Mucosa of descending colon (tissue), 3 donors: Measurements from ENCODE around the gene IL17C. TPM values are rescaled to one million over a fixed set of nuclear protein-coding genes. Genes with fewer than 3 reads are reported as not detected.

Source experiments
- ATAC-seq: fragments of 200-7000 bp; cut with Tn5 transposase; one replicate; pipeline ENCODE4 v1.9.1; 2020; ENCODE audit warnings: mild to moderate bottlenecking, moderate library complexity
- DNase-seq, 3 donors: peaks; one replicate each; pipeline ENCODE4 v3.0.0-alpha.2; 2020
- H3K36me3 ChIP-seq: fragments of 200-600 bp; one replicate; pipeline ENCODE4 v1.8.0; 2021; ENCODE audit warnings: low read depth, mild to moderate bottlenecking
- H3K4me1 ChIP-seq: fragments of 200-600 bp; one replicate; pipeline ENCODE4 v1.8.0; 2021; ENCODE audit warnings: low read depth, mild to moderate bottlenecking
- H3K4me3 ChIP-seq: fragments of 200-600 bp; one replicate; pipeline ENCODE4 v1.8.0; 2021; ENCODE audit warnings: mild to moderate bottlenecking
- H3K9me3 ChIP-seq: fragments of 200-600 bp; one replicate; pipeline ENCODE4 v1.8.0; 2021; ENCODE audit warnings: mild to moderate bottlenecking
- intact Hi-C, 2 donors: fragments of 100-400 bp; cut with DNase I in 1 of 2; cut with micrococcal nuclease in 1 of 2; formaldehyde crosslinking; loops; one replicate each; pipeline versions ENCODE4 v1.11.0 to v1.11.1; 2022; cut with DNase I, micrococcal nuclease
- total RNA-seq, 3 donors: library from RNA; stranded (reverse); fragmentation: NEBNext Ultra II Directional in 2 of 3; extraction: Animal tissue kit (Norgen Biotek cat#: 25700) in 2 of 3; gene quantifications; one replicate each; pipeline versions ENCODE4 v1.2.1 to v1.2.4, GENCODE V29; 2021 to 2023
- TF ChIP-seq, protein P1 (sequence below): fragments of 200-600 bp; IDR thresholded peaks from one replicate; pipeline ENCODE4 v1.8.0; 2022; ENCODE audit warnings: antibody characterized with exemption, mild to moderate bottlenecking
- donor health status: DM: no; HTN: no; CAD: no; lungs with moderate emphysema.
- donor health status: DM: no; HTN: no; CAD: no.
- donor health status: DM: no; HTN: yes; CAD: no.

The IL17C gene
- total RNA-seq, 3 donors from 2014 or later: not detected

- ATAC-seq (peak; percentile 33), DNase-seq (peak in 1 of 3 donors; percentile 41)
- TF ChIP-seq, protein P1, sequence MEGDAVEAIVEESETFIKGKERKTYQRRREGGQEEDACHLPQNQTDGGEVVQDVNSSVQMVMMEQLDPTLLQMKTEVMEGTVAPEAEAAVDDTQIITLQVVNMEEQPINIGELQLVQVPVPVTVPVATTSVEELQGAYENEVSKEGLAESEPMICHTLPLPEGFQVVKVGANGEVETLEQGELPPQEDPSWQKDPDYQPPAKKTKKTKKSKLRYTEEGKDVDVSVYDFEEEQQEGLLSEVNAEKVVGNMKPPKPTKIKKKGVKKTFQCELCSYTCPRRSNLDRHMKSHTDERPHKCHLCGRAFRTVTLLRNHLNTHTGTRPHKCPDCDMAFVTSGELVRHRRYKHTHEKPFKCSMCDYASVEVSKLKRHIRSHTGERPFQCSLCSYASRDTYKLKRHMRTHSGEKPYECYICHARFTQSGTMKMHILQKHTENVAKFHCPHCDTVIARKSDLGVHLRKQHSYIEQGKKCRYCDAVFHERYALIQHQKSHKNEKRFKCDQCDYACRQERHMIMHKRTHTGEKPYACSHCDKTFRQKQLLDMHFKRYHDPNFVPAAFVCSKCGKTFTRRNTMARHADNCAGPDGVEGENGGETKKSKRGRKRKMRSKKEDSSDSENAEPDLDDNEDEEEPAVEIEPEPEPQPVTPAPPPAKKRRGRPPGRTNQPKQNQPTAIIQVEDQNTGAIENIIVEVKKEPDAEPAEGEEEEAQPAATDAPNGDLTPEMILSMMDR: no peak
- Histone ChIP-seq H3K9me3 (no peaks in the 10 kb centered on the region), H3K4me1 (peaks cover 31% of the 10 kb centered on the region), H3K4me3 (no peak overlapping the region), H3K36me3 (peaks cover 13% of the 10 kb centered on the region)
- intact Hi-C loops: no loop called here
Observed at GRCh38 chr16:88619859-88620815, 18.2 kb upstream of the IL17C start.

GRCh38 chr16:88622125-88622524, 16.2 kb upstream of the IL17C start:
- Histone ChIP-seq H3K4me1 (peaks cover 14% of the 10 kb centered on the region), H3K9me3 (no peaks in the 10 kb centered on the region), H3K36me3 (peaks cover 13% of the 10 kb centered on the region), H3K4me3 (no peak overlapping the region)
- DNase-seq (no peak), ATAC-seq (no peak)
- intact Hi-C loops: no loop called here
- TF ChIP-seq, protein P1: no peak

- no peak for ATAC-seq
- Histone ChIP-seq H3K4me3 (no peak overlapping the region), H3K36me3 (peaks cover 13% of the 10 kb centered on the region), H3K4me1 (peaks cover 7% of the 10 kb centered on the region), H3K9me3 (no peaks in the 10 kb centered on the region)
- intact Hi-C loops: no loop called here
- TF ChIP-seq, protein P1: no peak
- no peak for DNase-seq
Observed at GRCh38 chr16:88622866-88623265, 15.5 kb upstream of the IL17C start.

DNA sequence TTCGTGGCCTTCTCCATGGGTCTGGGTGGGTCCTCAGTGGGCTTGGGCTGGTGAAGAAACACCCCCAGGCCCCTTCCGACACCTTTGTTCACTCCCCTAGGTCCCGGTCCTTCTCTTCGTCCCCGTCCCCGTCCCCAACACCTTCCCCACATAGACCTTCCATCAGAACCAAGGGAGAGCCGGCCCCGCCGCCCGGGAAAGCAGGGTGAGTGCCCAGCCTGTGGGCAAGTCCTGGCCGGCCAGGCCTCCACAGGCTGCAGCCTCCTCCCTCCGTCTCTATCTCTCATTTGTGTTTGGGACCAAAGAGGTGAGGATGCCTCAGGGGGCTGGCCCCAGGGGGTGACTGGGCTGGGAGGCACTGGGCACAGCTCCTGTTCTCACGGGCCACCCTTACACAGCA, 14.5 kb upstream of the IL17C start:
- TF ChIP-seq, protein P1: no peak
- Histone ChIP-seq H3K4me1 (no peaks in the 10 kb centered on the region), H3K4me3 (no peak overlapping the region), H3K9me3 (no peaks in the 10 kb centered on the region), H3K36me3 (peaks cover 13% of the 10 kb centered on the region)
- ATAC-seq: no peak
- DNase-seq: no peak
- intact Hi-C loops: no loop called here

DNA sequence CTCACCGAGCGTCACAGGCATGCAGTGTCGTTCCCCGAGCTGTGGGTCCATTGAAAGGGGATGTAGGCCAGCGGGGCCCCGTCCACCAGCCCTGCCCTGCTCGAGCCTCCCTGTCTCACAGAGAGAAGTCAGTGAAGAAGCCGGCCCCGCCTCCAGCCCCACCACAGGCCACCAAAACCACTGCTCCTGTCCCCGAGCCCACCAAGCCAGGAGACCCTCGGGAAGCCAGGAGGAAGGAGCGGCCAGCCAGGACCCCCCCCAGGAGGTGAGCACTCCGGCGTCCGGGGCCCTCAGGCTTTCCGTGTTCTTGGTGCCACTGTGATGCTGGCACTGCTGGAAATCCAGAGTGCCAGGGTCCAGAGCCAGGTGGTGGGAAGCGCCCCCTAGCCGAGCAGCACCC, 13.9 kb upstream of the IL17C start:
- TF ChIP-seq, protein P1: no peak
- peaks cover 13% of the 10 kb centered on the region for H3K36me3 ChIP-seq
- H3K9me3 ChIP-seq: no peaks in the 10 kb centered on the region
- intact Hi-C loops: no loop called here
- ATAC-seq (no peak), DNase-seq (no peak)
- H3K4me1 ChIP-seq: no peaks in the 10 kb centered on the region
- H3K4me3 ChIP-seq: no peak overlapping the region
